Retina (tissue), 1 donor: ENCODE data around the gene RHEX.

ENCODE experiments used
- DNase-seq: peaks from one replicate; pipeline ENCODE4 v3.0.0-alpha.2; 2016

Gene RHEX

DNA sequence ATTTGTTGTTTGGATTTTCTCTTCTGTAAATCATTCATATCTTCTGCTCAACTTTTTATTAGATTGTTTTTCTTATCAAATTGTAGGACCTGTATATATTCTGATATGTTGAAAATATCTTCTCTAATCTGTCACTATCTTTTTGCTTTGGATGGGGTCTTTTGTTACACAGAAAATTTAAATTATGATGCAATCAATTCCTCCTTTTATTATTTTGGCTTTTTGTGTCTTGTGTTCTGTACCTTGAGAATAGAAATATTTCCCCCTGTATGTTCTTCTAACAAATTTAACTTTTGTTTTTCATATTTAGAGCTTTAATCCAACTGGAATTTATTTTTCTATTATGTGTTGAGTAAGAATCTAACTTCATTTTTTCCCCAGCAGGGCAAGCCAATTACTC, 67.4 kb downstream of the RHEX start:
- DNase-seq = no peak

DNA sequence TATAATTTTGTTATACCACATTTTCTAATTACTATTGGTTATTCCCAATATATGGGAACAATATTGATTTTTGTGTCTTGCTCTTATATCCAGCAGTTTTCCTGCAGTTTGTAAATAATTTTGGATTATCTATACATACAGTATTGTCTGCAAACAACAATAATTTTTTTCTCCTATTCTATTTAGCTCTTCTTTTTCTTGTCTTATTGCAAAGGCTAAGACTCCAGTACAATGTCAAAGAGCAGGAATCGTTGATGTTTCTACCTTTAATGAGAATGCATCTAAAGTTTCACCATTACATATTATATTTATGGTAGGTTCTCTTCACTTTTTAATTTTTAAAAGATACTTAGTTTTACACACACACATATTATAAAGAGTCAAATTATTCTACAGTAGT, 68.3 kb downstream of the RHEX start:
- no peak for DNase-seq

DNA sequence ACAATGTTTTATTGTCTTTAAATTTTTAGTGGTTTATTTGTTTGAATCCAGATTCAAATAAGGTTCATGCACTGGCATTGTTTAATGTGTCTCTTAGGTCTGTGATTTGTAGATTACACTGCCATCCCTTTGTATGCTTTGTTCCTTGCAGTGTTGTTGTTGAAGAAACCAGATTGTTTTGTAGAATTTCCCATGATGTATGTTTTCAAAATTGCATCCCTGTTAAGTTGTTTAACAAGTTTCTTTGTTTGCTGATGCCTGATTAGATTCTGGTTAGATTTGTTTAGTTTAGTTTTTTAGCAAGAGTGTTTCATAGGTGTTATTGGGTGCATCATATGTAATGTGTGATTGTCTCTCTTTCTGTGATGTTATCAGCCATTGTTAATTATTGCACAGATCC, 69.7 kb downstream of the RHEX start:
- DNase-seq = no peak

DNA sequence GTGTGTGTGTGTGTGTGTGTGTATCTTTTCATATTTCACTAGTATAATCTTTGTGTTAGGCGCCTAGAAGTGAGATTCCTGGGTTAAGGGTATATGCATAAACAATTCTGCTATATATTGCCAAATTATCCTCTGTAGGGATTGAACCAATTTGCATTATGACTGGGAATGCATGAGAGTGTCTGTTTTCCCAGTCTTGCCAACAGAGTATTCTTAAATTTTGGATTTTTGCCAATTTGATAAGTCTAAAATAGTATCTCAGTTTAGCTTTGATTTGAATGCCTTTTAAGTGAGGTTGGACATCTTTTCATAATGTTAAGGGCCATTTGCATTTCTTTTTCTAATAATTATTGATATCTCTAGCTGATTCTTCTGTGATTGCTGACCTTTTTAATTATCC, 72.4 kb downstream of the RHEX start:
- DNase-seq = no peak

DNA sequence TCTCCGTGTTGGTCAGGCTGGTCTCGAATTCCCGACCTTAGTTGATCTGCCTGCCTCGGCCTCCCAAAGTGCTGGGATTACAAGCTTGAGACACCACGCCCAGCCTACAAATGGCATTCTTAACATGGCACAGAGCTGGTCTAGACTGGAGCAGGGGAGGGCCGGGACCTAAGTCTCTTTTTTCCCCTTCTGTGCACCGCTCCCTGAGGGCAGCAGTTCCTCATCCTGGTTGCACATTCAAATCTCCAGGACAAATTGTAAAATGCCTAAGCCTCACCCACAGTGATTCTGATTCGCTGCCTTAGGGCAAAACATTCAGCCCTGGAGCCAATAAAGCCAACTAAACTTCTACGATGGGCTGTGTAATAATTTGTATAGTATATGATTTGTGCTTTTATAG, 74.4 kb downstream of the RHEX start:
- no peak for DNase-seq

DNA sequence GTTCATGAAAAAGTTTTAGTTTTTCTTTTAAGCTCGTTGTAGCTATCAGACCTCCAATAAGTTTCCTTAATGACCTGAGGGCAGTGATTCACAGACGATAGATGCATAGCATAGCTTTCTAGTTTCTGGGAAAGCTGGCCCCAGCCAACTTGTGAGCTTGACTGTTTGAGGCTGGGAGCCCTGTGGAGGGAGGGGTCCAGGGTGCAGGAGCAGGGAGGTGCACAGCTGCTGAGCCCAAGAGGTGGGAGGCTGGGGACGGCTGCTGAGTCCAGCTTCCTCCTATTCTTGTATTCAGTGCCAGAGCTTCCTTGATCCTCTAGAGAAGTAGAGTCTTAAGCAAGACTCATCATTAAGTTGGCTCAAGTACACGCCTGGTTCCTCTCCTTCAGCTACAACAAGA, 75.2 kb downstream of the RHEX start:
- no peak for DNase-seq

DNA sequence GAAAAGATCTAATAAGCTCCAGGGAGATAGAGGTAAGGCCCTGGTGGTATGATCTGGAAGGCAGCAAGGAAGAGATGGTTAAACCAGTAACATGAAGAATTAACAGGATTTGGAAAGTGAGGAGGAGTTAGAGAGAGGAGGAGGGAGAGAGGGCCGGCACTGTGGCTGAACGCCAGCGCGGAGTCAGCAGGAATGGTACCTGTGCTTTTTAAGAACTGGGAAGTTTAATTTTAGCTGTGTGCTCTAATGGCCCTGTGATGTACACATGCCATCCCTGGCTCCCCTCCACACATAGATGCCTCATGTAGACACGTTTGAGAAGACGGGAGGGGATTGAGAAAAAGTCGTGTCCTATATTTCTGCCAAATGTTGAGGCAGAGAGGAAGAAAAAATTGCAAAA, 78.1 kb downstream of the RHEX start:
- no peak for DNase-seq

DNA sequence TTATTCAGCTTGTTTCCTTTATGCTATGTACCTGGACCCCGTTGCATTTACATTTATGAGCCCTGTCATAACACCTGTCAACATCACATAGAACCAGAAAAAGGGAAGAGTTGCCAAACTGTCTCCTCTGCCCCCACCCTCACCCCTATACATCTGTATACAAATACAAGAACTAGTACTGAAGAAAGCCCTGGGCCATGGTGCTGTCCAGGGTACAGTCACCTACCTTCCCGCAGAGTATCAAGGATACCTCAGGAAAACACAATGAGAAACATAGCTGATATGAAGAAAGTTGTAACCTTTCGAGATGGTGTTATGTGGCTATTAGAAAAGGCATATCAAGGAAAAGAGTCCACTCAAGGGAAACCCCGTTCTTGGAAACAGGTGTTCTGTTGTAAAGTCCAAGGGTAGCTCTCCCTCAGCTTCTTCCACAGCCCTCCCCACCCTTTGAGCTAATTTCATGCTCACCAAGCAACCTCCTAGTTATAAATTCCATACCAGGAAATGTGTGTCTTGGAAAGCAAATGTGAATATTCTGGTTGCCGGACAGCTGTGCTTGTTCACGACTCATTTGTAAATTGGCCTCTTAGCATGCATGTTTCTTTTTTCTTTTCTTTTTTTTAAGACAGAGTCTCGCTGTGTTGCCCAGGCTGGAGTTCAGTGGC, 80.9 kb downstream of the RHEX start:
- no peak for DNase-seq

DNA sequence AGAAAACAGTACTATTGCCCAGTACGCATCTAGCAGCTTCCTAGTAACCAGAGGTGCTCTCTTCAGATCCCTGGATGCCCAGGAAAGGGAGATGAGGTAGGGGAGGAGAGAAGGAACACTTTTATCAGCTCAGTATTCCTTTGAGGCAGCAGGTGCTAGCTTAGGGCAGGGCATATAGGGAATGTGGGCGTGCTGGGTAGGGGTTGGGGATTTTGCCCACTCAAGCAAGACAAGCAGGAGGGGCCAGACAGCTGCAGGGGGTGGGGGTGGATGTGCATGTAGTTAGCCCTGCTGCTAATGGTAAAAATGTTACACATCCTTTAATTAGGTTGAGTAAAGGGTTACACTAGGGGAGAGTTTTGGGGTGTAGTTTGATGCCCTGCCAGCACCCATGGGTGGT, 82.3 kb downstream of the RHEX start:
- no peak for DNase-seq

DNA sequence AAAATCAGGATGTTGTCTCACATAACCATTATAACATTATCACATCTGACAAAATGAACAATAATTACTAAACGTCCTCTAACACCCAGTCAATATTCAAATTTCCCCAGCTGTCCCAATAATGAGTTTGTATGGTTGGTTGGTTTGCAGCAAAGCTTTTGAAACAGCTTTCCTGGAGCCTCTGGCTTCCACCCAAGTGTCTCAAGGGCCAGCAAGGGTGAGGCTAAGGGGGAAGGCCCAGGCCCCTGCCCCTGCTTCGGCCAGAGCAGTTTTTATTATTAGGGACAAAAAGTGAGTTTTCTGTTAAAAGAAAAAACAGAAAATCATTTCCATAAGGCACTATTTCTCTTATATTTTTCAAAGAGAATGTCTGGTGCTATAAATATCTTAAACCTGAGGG, 83.3 kb downstream of the RHEX start:
- no peak for DNase-seq

DNA sequence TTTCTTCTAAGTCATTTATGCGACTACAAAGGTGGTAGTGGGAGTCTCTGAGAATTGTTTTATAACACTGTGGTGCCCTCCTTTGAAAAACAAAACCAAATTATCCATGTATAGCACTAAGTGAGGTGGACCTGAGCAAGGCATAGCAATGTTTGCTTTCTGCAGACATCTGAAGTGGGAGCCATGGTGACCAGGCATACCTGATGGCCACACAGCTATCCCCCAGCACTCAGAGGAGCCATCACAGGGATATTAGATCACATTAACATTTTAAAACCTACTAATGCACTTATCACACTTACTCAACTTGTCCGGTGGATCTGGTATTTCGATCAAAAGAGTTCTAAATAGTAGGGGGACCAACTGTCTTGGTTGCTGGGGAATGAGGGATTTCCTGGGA, 89.0 kb downstream of the RHEX start:
- DNase-seq = no peak

DNA sequence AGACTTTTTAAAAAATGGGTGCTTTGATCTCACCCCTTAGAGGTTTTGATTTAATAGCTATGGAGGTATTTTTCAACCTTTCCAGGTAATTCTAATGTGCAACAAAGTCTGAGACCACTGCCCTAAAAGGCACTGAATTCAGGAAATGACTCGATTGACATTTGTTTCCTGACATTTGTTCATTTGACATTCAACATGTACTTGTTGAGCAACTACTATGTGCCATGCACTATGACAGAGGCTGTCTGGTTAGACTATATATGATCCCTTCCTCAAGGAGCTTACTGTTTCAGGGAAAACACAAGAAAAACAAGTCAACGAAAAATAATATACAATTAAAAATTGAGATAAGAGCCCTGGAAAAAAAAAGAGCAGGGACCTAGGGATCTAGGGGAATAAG, 89.8 kb downstream of the RHEX start:
- DNase-seq = no peak

DNA sequence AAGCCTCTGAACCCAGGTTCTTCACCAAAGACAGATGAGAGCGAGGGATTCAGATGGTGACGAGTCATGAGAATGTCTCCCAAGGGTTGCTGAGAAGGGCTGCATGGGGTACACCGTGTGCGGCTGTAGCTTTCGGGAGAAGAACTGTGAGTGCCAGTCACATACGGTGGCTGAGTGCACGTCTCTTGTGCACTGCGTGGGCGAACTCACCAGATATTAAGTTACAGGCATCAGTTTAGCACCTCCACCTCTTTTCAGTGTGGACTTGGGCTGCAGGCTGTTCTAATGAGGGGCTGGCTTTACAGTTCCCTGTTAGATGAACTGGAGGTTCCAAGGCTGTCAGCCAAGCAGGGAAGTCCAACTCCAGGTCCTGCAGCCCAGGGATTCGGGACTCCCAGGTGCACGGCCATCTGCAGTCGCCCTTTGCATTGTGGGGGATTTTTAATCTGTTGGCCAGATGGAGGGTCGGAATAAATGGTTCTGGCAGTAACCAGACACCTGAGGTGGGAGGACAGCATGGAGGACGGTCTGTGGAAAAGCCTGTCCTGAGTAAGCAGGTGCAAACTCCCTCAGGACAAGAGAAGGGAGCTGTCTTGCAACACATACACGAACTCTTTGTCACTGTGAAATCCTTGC, 90.7 kb downstream of the RHEX start:
- no peak for DNase-seq

DNA sequence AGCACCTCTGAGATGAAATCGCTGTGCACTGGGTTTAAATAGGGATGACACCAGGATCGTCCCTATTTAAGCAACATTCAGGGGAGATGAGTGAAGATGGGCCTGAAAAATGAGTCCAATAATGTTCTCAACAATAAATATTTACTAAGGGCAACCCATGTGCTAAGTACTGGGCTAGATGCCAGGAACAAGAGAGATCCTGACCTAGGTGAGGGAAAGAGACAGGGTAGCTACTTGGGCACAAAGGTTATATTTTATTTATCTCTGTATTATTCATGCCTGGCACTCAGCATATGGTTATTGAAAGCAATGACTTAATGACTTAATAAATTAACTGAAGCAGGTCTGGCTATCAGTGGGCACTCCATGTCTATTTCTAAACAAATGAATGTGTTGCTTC, 91.6 kb downstream of the RHEX start:
- no peak for DNase-seq

DNA sequence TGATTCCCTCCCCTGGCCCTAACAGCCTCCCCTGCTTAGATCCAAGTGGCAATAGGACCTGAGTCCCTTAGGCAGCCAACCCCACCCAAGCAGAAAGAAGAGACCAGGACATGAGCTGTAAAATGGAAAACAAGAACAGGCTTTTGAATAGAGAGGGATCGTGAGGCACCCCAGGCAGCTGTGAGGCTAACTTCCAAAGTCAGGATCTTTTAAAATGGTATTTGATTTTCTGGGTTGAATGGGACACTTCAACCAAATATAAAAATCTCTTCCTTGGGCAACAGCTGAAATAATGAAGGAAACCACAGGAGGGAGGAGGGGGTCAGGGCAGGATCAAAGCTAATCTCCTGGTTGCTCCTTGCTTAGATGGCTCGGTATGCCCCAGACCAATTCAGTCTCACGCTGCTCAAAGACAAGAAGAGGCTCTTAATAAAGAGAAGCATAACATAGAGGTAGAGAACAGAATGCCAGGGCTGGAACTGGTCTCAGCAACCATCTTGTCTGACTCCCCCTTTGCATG, 92.9 kb downstream of the RHEX start:
- DNase-seq = no peak
